ENCODE results near the gene UGT1A3.
"Not testable (repeated sequence)": the region's sequence is repeated elsewhere in the genome, so short reads cannot be mapped to it uniquely, and the experiment has no call there.

Gene UGT1A3

GRCh38 chr2:233746475-233747282, 17.8 kb downstream of the UGT1A3 start:
- no peaks in the 10 kb centered on the region for H3K36me3 ChIP-seq (replicated peaks; ENCODE audit: insufficient read depth, low read length)
- H3K79me2 ChIP-seq (ENCODE audit: low read length): no peaks in the 10 kb centered on the region
- no peak overlapping the region for H2AFZ ChIP-seq (ENCODE audit: low read length)
- H3K4me2 ChIP-seq (ENCODE audit: low read depth, low read length): no peak overlapping the region
- H3K27ac ChIP-seq (ENCODE audit: low read length): no peak overlapping the region
- H3K27me3 ChIP-seq (replicated peaks; ENCODE audit: insufficient read depth, low read length): no peaks in the 10 kb centered on the region
- TF ChIP-seq EZH2 (optimal IDR thresholded peaks at IDR 0.05; ENCODE audit: low read depth, low read length) (no peak), EZH2phosphoT487 (IDR thresholded peaks at IDR 0.05; ENCODE audit: low read length) (no peak)
- TF ChIP-seq, protein P1, sequence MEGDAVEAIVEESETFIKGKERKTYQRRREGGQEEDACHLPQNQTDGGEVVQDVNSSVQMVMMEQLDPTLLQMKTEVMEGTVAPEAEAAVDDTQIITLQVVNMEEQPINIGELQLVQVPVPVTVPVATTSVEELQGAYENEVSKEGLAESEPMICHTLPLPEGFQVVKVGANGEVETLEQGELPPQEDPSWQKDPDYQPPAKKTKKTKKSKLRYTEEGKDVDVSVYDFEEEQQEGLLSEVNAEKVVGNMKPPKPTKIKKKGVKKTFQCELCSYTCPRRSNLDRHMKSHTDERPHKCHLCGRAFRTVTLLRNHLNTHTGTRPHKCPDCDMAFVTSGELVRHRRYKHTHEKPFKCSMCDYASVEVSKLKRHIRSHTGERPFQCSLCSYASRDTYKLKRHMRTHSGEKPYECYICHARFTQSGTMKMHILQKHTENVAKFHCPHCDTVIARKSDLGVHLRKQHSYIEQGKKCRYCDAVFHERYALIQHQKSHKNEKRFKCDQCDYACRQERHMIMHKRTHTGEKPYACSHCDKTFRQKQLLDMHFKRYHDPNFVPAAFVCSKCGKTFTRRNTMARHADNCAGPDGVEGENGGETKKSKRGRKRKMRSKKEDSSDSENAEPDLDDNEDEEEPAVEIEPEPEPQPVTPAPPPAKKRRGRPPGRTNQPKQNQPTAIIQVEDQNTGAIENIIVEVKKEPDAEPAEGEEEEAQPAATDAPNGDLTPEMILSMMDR (IDR thresholded peaks at IDR 0.05; ENCODE audit: low read length): no peak
- no peak overlapping the region for H3K4me3 ChIP-seq (ENCODE audit: low read length)
- no peaks in the 10 kb centered on the region for H3K9me3 ChIP-seq (replicated peaks; ENCODE audit: insufficient read depth, low read length)
- no peak overlapping the region for H3K9ac ChIP-seq (ENCODE audit: low read length)
- no peak for DNase-seq
- no peaks in the 10 kb centered on the region for H3F3A ChIP-seq (ENCODE audit: insufficient read depth, low read length)
- no peaks in the 10 kb centered on the region for H3K4me1 ChIP-seq (ENCODE audit: low read length)
- H3K9me2 ChIP-seq (replicated peaks; ENCODE audit: insufficient read depth, low read length): no peaks in the 10 kb centered on the region
- H4K20me1 ChIP-seq (ENCODE audit: insufficient read depth, low read length): no peaks in the 10 kb centered on the region

DNA sequence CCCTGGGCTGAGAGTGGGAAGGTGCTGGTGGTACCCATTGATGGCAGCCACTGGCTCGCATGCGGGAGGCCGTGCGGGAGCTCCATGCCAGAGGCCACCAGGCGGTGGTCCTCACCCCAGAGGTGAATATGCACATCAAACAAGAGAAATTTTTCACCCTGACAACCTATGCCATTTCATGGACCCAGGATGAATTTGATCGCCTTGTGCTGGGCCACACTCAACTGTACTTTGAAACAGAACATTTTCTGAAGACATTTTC, 18.4 kb downstream of the UGT1A3 start:
- Histone ChIP-seq H3K9me2 (replicated peaks; ENCODE audit: insufficient read depth, low read length) (no peaks in the 10 kb centered on the region), H3K4me3 (ENCODE audit: low read length) (no peak overlapping the region), H3K4me2 (ENCODE audit: low read depth, low read length) (no peak overlapping the region), H3K4me1 (ENCODE audit: low read length) (no peaks in the 10 kb centered on the region), H3K27ac (ENCODE audit: low read length) (no peak overlapping the region), H2AFZ (ENCODE audit: low read length) (no peak overlapping the region), H3K9me3 (replicated peaks; ENCODE audit: insufficient read depth, low read length) (no peaks in the 10 kb centered on the region), H3K27me3 (replicated peaks; ENCODE audit: insufficient read depth, low read length) (no peaks in the 10 kb centered on the region), H3K79me2 (ENCODE audit: low read length) (no peaks in the 10 kb centered on the region), H3F3A (ENCODE audit: insufficient read depth, low read length) (no peaks in the 10 kb centered on the region), H3K9ac (ENCODE audit: low read length) (no peak overlapping the region), H4K20me1 (ENCODE audit: insufficient read depth, low read length) (no peaks in the 10 kb centered on the region), H3K36me3 (replicated peaks; ENCODE audit: insufficient read depth, low read length) (no peaks in the 10 kb centered on the region)
- no peak for DNase-seq
- TF ChIP-seq, protein P1 (IDR thresholded peaks at IDR 0.05; ENCODE audit: low read length): no peak

- DNase-seq; H3K4me1 ChIP-seq (ENCODE audit: low read length); H3K36me3 ChIP-seq (replicated peaks; ENCODE audit: insufficient read depth, low read length); H3K9me2 ChIP-seq (replicated peaks; ENCODE audit: insufficient read depth, low read length); H3K4me2 ChIP-seq (ENCODE audit: low read depth, low read length); H3K4me3 ChIP-seq (ENCODE audit: low read length); H3K9ac ChIP-seq (ENCODE audit: low read length); H3K79me2 ChIP-seq (ENCODE audit: low read length); H3K9me3 ChIP-seq (replicated peaks; ENCODE audit: insufficient read depth, low read length); H3K27ac ChIP-seq (ENCODE audit: low read length); H3K27me3 ChIP-seq (replicated peaks; ENCODE audit: insufficient read depth, low read length); H2AFZ ChIP-seq (ENCODE audit: low read length); H3F3A ChIP-seq (ENCODE audit: insufficient read depth, low read length); H4K20me1 ChIP-seq (ENCODE audit: insufficient read depth, low read length): not testable (repeated sequence)
Measured at GRCh38 chr2:233750689-233751088, 21.8 kb downstream of the UGT1A3 start.

DNA sequence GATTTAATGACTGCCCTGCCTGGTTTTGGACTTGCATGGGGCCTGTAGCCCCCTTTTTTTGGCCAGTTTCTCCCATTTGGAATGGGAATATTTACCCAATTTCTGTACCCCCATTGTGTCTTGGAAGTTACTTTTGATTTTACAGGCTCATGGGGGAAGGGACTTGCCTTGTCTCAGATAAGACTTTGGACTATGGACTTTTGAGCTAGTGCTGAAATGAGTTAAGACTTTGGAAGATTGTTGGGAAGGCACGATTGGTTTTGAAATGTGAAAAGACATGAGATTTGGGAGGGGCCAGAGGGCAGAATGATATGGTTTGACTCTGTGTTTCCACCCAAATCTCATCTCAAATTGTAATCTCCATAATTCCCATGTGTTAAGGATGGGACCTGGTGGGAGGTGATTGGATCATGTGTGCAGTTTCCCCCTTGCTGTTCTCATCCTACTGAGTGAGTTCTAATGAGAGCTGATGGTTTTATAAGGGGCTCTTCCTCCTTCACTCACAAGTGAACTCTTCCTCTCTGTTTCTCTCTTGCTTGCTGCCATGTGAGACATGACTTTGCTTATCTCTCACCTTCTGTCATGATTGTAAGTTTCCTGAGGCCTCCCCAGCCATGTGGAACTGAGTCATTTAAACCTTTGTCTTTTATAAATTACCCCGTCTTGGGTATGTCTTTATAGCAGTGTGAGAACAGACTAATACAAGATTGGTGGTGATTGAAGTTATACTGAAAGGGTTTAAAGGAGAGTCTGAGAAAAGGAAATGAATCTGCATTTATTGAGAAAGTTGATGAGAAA, 22.6 kb downstream of the UGT1A3 start:
- not testable (repeated sequence) for H3F3A ChIP-seq (ENCODE audit: insufficient read depth, low read length); H3K36me3 ChIP-seq (replicated peaks; ENCODE audit: insufficient read depth, low read length); H3K9me3 ChIP-seq (replicated peaks; ENCODE audit: insufficient read depth, low read length); H3K27ac ChIP-seq (ENCODE audit: low read length); H3K4me2 ChIP-seq (ENCODE audit: low read depth, low read length); H2AFZ ChIP-seq (ENCODE audit: low read length); H3K9ac ChIP-seq (ENCODE audit: low read length); DNase-seq; H3K79me2 ChIP-seq (ENCODE audit: low read length); H3K9me2 ChIP-seq (replicated peaks; ENCODE audit: insufficient read depth, low read length); H3K4me3 ChIP-seq (ENCODE audit: low read length); H4K20me1 ChIP-seq (ENCODE audit: insufficient read depth, low read length); H3K27me3 ChIP-seq (replicated peaks; ENCODE audit: insufficient read depth, low read length); H3K4me1 ChIP-seq (ENCODE audit: low read length)

All from MM.1S (cell line).